Caco-2 (cell line): ENCODE measurements around the gene AZGP1. TPM values are rescaled to one million over a fixed set of nuclear protein-coding genes. Genes with fewer than 3 reads are reported as not detected.

Experiments
- BruUV-seq: library from RNA; stranded (reverse); fragments of 400-500 nt; replicated peaks from 2 replicates; lab custom pipeline; 2021; lab: Mats Ljungman, UMichigan
- CTCF ChIA-PET: fragments of 300-600 bp; sonication (Branson Sonifier 250); formaldehyde crosslinking; loops from one replicate; lab custom pipeline; 2022; ENCODE audit warnings: antibody characterized with exemption; lab: Charles Lee
- POLR2A ChIA-PET: fragments of 300-600 bp; sonication (Branson Sonifier 250); formaldehyde crosslinking; loops from one replicate; lab custom pipeline; 2022; ENCODE audit warnings: antibody characterized with exemption; lab: Charles Lee
- DNase-seq, 2 experiments: peaks; one replicate each; pipeline versions ENCODE4 v3.0.0 to v3.0.0-alpha.2; 2020 to 2022
- H3K27me3 ChIP-seq: replicated peaks from 2 replicates; pipeline ENCODE4 v1.6.0; 2011; ENCODE audit warnings: low read length; ENCODE audit not compliant: control insufficient read depth, insufficient read depth
- H3K36me3 ChIP-seq: 2 replicates; pipeline ENCODE4 v1.5.1; 2011; ENCODE audit warnings: low read length; ENCODE audit not compliant: control insufficient read depth, insufficient read depth
- H3K4me1 ChIP-seq: fragments of 250-450 bp; sonication (Bioruptor Pico); 2 replicates; pipeline ENCODE4 v1.5.1; 2020; ENCODE audit warnings: mild to moderate bottlenecking
- H3K4me3 ChIP-seq: 2 replicates; pipeline ENCODE4 v1.5.1; 2011; ENCODE audit warnings: low read depth, mild to moderate bottlenecking, control low read depth, low read length
- H3K9me3 ChIP-seq: fragments of 250-450 bp; sonication (Bioruptor Pico); 2 replicates; pipeline ENCODE4 v1.5.1; 2020; ENCODE audit warnings: mild to moderate bottlenecking, moderate library complexity
- H3K27ac Mint-ChIP-seq: one replicate; pipeline ENCODE4 v1.8.0; 2022; ENCODE audit warnings: mixed read lengths; ENCODE audit not compliant: unreplicated experiment
- H3K27me3 Mint-ChIP-seq: one replicate; pipeline ENCODE4 v1.8.0; 2022; ENCODE audit warnings: mixed read lengths; ENCODE audit not compliant: insufficient read depth, unreplicated experiment
- H3K36me3 Mint-ChIP-seq: one replicate; pipeline ENCODE4 v1.8.0; 2022; ENCODE audit warnings: mild to moderate bottlenecking, mixed read lengths; ENCODE audit not compliant: insufficient read depth, unreplicated experiment
- H3K4me1 Mint-ChIP-seq: one replicate; pipeline ENCODE4 v1.8.0; 2022; ENCODE audit warnings: low read depth, mixed read lengths; ENCODE audit not compliant: unreplicated experiment
- H3K4me3 Mint-ChIP-seq: one replicate; pipeline ENCODE4 v1.8.0; 2022; ENCODE audit warnings: mild to moderate bottlenecking, moderate library complexity, mixed read lengths; ENCODE audit not compliant: unreplicated experiment
- H3K9me3 Mint-ChIP-seq: one replicate; pipeline ENCODE4 v1.8.0; 2022; ENCODE audit warnings: mixed read lengths; ENCODE audit not compliant: unreplicated experiment
- intact Hi-C: fragments of 100-400 bp; cut with micrococcal nuclease; formaldehyde crosslinking; loops from one replicate; pipeline ENCODE4 v1.10.0; 2022; ENCODE audit not compliant: unreplicated experiment
- total RNA-seq: library from RNA; stranded (reverse); gene quantifications from 2 replicates; pipeline ENCODE4 v1.2.3, GENCODE V29; 2022
- TF ChIP-seq, protein P1 (sequence below), 2 experiments: fragments of 200-600 bp in 1 of 2; IDR thresholded peaks; 1 replicate in 1 of 2; 2 replicates in 1 of 2; pipeline versions ENCODE4 v1.5.1 to v1.8.0; 2011 to 2022; ENCODE audit warnings: antibody characterized with exemption in 1 of 2, control low read depth in 1 of 2, inconsistent platforms in 1 of 2, low read depth in 1 of 2, low read length in 1 of 2, mild to moderate bottlenecking in 1 of 2, moderate library complexity in 1 of 2; ENCODE audit not compliant: insufficient read depth in 1 of 2, severe bottlenecking in 1 of 2, unreplicated experiment in 1 of 2

The AZGP1 gene
- total RNA-seq, 1 experiment from 2014 or later: not detected

DNA sequence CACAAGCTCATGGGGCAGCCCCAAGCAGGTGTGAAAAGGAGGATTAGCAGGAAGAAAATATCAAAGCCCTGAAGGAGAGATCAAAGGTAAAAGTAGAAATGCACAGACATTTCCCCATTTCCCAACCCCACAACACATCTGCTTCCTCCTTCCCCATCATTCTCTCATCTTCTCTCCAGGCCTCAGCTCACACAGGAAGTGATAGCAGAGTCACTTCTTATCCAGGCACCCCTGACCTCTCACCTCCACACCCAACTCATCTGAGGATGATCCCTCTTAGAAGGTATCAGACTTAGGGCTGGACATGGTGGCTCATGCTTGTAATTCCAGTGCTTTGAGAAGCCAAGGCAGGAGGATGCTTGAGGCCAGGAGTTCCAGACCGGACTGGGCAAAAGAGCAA is 28.2 kb downstream of the AZGP1 start:
- H3K4me1 Mint-ChIP-seq: no peaks in the 10 kb centered on the region
- Histone ChIP-seq H3K9me3 (peaks cover 7% of the 10 kb centered on the region; the same call in 1 of the 2 replicates), H3K4me3 (no peak overlapping the region), H3K36me3 (no peaks in the 10 kb centered on the region), H3K27me3 (no peaks in the 10 kb centered on the region), H3K4me1 (no peaks in the 10 kb centered on the region)
- no TSS peak for BruUV-seq
- H3K27ac Mint-ChIP-seq: no peak overlapping the region
- H3K36me3 Mint-ChIP-seq: no peaks in the 10 kb centered on the region
- H3K4me3 Mint-ChIP-seq: no peak overlapping the region
- H3K9me3 Mint-ChIP-seq: peaks cover 17% of the 10 kb centered on the region
- CTCF ChIA-PET: no interaction called here
- POLR2A ChIA-PET: no interaction called here
- H3K27me3 Mint-ChIP-seq: peaks cover 1% of the 10 kb centered on the region
- TF ChIP-seq, protein P1, sequence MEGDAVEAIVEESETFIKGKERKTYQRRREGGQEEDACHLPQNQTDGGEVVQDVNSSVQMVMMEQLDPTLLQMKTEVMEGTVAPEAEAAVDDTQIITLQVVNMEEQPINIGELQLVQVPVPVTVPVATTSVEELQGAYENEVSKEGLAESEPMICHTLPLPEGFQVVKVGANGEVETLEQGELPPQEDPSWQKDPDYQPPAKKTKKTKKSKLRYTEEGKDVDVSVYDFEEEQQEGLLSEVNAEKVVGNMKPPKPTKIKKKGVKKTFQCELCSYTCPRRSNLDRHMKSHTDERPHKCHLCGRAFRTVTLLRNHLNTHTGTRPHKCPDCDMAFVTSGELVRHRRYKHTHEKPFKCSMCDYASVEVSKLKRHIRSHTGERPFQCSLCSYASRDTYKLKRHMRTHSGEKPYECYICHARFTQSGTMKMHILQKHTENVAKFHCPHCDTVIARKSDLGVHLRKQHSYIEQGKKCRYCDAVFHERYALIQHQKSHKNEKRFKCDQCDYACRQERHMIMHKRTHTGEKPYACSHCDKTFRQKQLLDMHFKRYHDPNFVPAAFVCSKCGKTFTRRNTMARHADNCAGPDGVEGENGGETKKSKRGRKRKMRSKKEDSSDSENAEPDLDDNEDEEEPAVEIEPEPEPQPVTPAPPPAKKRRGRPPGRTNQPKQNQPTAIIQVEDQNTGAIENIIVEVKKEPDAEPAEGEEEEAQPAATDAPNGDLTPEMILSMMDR (IDR thresholded peaks at IDR 0.05; ENCODE audit: insufficient read depth in 1 of 2, low read depth in 1 of 2, low read length in 1 of 2, severe bottlenecking in 1 of 2, unreplicated experiment in 1 of 2): no peak
- intact Hi-C loops: no loop called here
- no peak for DNase-seq

DNA sequence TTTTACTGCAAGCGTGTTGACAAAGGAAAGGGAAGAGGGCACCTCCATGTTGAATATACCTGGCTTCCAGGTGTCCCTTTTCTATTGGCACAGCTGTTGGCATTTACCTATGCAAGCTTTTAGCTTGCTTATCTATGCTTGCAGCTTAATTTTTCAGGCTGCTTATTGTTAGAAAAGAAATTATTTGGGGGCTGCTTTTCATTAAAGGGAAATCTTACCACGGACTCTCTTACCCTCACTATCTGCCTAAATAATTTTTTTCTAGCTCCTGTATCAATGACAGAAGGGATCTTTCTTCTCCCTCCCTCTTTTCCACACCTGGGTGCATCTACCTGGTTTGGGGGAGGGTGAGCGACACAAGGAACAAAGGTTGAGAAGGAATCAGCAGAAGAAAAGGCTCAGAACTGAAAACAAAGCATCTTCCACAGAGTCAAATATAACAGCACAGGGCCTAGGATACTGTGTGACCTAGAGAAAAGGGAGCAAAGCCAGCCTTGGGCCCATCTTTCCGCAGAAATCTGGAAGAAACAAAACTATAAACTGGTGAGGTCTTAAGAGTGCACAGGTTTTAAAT is 31.2 kb downstream of the AZGP1 start:
- no TSS peak for BruUV-seq
- H3K4me1 Mint-ChIP-seq: no peaks in the 10 kb centered on the region
- H3K36me3 Mint-ChIP-seq: no peaks in the 10 kb centered on the region
- ChIA-PET CTCF (no interaction called here), POLR2A (no interaction called here)
- H3K9me3 Mint-ChIP-seq: peaks cover 12% of the 10 kb centered on the region
- peaks cover 2% of the 10 kb centered on the region for H3K27me3 Mint-ChIP-seq
- intact Hi-C loops: no loop called here
- TF ChIP-seq, protein P1 (IDR thresholded peaks at IDR 0.05; ENCODE audit: insufficient read depth in 1 of 2, low read depth in 1 of 2, low read length in 1 of 2, severe bottlenecking in 1 of 2, unreplicated experiment in 1 of 2): no peak
- no peaks in the 10 kb centered on the region for H3K36me3 ChIP-seq
- H3K27ac Mint-ChIP-seq: no peak overlapping the region
- H3K9me3 ChIP-seq: no peaks in the 10 kb centered on the region
- no peaks in the 10 kb centered on the region for H3K27me3 ChIP-seq
- no peak for DNase-seq
- no peaks in the 10 kb centered on the region for H3K4me1 ChIP-seq
- no peak overlapping the region for H3K4me3 Mint-ChIP-seq
- no peak overlapping the region for H3K4me3 ChIP-seq

DNA sequence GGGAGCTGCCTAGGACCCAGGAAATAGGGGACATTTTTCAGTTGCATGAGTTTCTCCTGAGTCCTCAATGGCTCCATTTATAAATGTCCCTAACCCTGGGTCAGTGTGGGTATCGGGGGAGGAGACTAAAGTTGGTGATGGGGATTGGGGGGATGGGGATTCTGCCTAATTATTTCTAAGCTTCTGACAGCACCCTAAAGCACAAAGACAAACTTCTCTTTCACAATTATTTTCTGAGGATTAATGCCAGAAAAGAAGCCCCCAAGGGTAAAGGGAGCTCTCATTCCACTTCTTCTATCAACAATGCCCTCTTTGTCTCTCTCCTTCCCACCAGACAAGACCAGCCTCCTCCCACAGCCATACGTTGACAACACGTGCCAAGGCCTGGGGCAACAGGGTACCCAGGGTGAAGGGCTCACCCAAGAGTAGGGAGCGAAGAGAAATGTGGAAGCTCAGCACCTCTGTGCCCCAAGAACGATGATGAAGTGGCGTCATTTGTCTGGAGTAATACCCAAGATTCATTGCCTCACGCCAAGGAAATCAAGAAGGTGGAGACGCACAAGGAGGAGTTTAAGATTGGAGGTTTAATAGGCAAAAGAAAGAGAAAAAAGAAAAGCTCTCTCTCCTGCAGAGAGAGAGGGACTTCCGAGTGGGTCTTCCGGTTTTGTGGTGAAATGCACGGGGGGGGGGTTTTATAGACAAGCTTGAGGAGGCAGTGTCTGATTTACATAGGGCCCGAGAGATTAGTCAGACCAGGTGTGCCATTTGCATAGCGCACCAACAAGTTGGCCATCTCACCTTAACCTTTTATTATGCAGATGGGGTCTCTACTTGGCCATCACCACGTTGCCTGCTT is 32.0 kb downstream of the AZGP1 start:
- ChIA-PET CTCF (no interaction called here), POLR2A (no interaction called here)
- Mint-ChIP-seq H3K9me3 (peaks cover 12% of the 10 kb centered on the region), H3K27ac (no peak overlapping the region), H3K36me3 (no peaks in the 10 kb centered on the region), H3K4me1 (no peaks in the 10 kb centered on the region), H3K27me3 (peaks cover 2% of the 10 kb centered on the region), H3K4me3 (no peak overlapping the region)
- intact Hi-C loops: no loop called here
- H3K4me1 ChIP-seq: no peaks in the 10 kb centered on the region
- TF ChIP-seq, protein P1 (IDR thresholded peaks at IDR 0.05; ENCODE audit: insufficient read depth in 1 of 2, low read depth in 1 of 2, low read length in 1 of 2, severe bottlenecking in 1 of 2, unreplicated experiment in 1 of 2): no peak
- H3K9me3 ChIP-seq: peaks cover under 1% of the 10 kb centered on the region; the same call in 1 of the 2 replicates
- no peak overlapping the region for H3K4me3 ChIP-seq
- no peak for DNase-seq
- H3K27me3 ChIP-seq: no peaks in the 10 kb centered on the region
- no TSS peak for BruUV-seq
- no peaks in the 10 kb centered on the region for H3K36me3 ChIP-seq
